Kidney (tissue), 14 donors: Measurements from ENCODE around the gene ACSBG1. TPM values are rescaled to one million over a fixed set of nuclear protein-coding genes. Genes with fewer than 3 reads are reported as not detected.

Experiments used
- DNase-seq, 5 donors: peaks; one replicate each; pipeline ENCODE4 v3.0.0-alpha.2; 2013 to 2020
- FAIRE-seq: peaks from 2 replicates; lab custom pipeline; 2012; peaks lifted over from hg19 to GRCh38; lab: Jason Lieb, UNC
- H3K27ac ChIP-seq, 2 donors: one replicate each; pipeline ENCODE4 v1.7.0; 2013; ENCODE audit warnings: low read depth in 2 of 2, low read length in 2 of 2, inconsistent platforms in 1 of 2
- H3K27me3 ChIP-seq: one replicate; pipeline ENCODE4 v1.7.1; 2013; ENCODE audit warnings: low read length, inconsistent platforms; ENCODE audit not compliant: control insufficient read depth, insufficient read depth
- H3K36me3 ChIP-seq, 3 donors: one replicate each; pipeline versions ENCODE4 v1.7.0 to v1.7.1; 2013; ENCODE audit warnings: low read length in 3 of 3, control low read depth in 1 of 3, inconsistent platforms in 1 of 3; ENCODE audit not compliant: insufficient read depth in 3 of 3, control insufficient read depth in 2 of 3
- H3K4me1 ChIP-seq, 3 donors: one replicate each; pipeline versions ENCODE4 v1.7.0 to v1.7.1; 2013; ENCODE audit warnings: low read length in 3 of 3, inconsistent platforms in 1 of 3, low read depth in 1 of 3; ENCODE audit not compliant: control insufficient read depth in 2 of 3, insufficient read depth in 2 of 3
- H3K4me3 ChIP-seq, 3 donors: one replicate each; pipeline versions ENCODE4 v1.7.0 to v1.8.1; 2013; ENCODE audit warnings: low read length in 3 of 3, control low read depth in 1 of 3, inconsistent platforms in 1 of 3
- H3K9ac ChIP-seq, 3 donors: one replicate each; pipeline versions ENCODE4 v1.7.0 to v1.7.1; 2013; ENCODE audit warnings: low read length in 3 of 3, control low read depth in 1 of 3, inconsistent platforms in 1 of 3
- H3K9me3 ChIP-seq, 3 donors: one replicate each; pipeline versions ENCODE4 v1.7.0 to v1.7.1; 2013; ENCODE audit warnings: low read length in 3 of 3, control low read depth in 1 of 3, inconsistent platforms in 1 of 3; ENCODE audit not compliant: control insufficient read depth in 2 of 3, insufficient read depth in 1 of 3
- intact Hi-C: fragments of 100-400 bp; cut with DNase I; formaldehyde crosslinking; loops from one replicate; pipeline ENCODE4 v1.11.1; 2022
- polyA plus RNA-seq: library from polyadenylated mRNA; stranded (reverse); fragments of 350-450 nt; fragmentation: Illumina TruSeq; extraction: RNeasy Lipid Tissue Mini Kit (QIAGEN cat#74804); gene quantifications from one replicate; pipeline ENCODE4 v1.2.3, GENCODE V29; 2014; ENCODE audit warnings: low read depth, low replicate concordance; ENCODE audit not compliant: insufficient read depth
- total RNA-seq: library from RNA; stranded (reverse); fragmentation: NEBNext Ultra II Directional; extraction: Animal tissue kit (Norgen Biotek cat#: 25700); gene quantifications from one replicate; pipeline ENCODE4 v1.2.1, GENCODE V29; 2021
- TF ChIP-seq, protein P1 (sequence below): IDR thresholded peaks from 3 replicates; pipeline ENCODE4 v1.5.1; 2012; ENCODE audit warnings: mild to moderate bottlenecking, moderate library complexity, borderline replicate concordance; ENCODE audit not compliant: insufficient read depth; ENCODE audit errors: extremely low read depth
- donor health status: control.
- donor health status: control.
- donor health status: control.
- donor health status: control.
- donor health status: control.
- donor health status: DM: yes; HTN: yes; CAD: no.
- donor health status: Normal renal cell carcinoma (clear cell type).

The ACSBG1 gene
- total and polyA plus RNA-seq, 2 donors from 2014 or later, result 0.13 to 0.86 TPM

DNA sequence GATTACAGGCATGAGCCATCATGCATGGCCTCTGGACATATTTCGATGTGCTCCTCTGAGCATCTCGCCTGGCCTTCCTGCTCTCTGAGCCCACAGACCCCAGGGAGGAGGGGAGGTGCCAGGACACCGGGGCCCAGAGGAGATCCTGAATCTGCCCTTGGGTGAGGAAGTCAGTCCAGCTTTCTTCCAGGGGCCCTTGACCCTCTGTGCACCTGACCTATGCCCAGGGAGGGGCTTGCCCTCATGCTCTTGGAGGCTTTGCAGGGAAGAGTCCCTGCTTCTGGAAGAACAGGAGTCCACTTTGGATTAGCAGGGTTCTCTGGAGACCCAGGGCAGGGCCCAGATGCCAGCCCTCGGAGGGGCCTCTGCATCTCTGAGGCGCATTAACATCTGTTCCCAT, 1.4 kb downstream of the ACSBG1 start:
- H3K9me3 ChIP-seq, result no peaks in the 10 kb centered on the region
- TF ChIP-seq, protein P1, sequence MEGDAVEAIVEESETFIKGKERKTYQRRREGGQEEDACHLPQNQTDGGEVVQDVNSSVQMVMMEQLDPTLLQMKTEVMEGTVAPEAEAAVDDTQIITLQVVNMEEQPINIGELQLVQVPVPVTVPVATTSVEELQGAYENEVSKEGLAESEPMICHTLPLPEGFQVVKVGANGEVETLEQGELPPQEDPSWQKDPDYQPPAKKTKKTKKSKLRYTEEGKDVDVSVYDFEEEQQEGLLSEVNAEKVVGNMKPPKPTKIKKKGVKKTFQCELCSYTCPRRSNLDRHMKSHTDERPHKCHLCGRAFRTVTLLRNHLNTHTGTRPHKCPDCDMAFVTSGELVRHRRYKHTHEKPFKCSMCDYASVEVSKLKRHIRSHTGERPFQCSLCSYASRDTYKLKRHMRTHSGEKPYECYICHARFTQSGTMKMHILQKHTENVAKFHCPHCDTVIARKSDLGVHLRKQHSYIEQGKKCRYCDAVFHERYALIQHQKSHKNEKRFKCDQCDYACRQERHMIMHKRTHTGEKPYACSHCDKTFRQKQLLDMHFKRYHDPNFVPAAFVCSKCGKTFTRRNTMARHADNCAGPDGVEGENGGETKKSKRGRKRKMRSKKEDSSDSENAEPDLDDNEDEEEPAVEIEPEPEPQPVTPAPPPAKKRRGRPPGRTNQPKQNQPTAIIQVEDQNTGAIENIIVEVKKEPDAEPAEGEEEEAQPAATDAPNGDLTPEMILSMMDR, result no peak
- DNase-seq (no peak), FAIRE-seq (no peak)
- intact Hi-C loops, result loop anchor here (10.0 kb wide), 1 partner anchor 108 kb away; no protein-coding TSS in a partner anchor
- H3K27me3 ChIP-seq, result no peaks in the 10 kb centered on the region
- no peaks in the 10 kb centered on the region for H3K4me1 ChIP-seq
- no peak overlapping the region for H3K4me3 ChIP-seq
- H3K9ac ChIP-seq, result no peak overlapping the region
- no peaks in the 10 kb centered on the region for H3K36me3 ChIP-seq
- no peak overlapping the region for H3K27ac ChIP-seq

DNA sequence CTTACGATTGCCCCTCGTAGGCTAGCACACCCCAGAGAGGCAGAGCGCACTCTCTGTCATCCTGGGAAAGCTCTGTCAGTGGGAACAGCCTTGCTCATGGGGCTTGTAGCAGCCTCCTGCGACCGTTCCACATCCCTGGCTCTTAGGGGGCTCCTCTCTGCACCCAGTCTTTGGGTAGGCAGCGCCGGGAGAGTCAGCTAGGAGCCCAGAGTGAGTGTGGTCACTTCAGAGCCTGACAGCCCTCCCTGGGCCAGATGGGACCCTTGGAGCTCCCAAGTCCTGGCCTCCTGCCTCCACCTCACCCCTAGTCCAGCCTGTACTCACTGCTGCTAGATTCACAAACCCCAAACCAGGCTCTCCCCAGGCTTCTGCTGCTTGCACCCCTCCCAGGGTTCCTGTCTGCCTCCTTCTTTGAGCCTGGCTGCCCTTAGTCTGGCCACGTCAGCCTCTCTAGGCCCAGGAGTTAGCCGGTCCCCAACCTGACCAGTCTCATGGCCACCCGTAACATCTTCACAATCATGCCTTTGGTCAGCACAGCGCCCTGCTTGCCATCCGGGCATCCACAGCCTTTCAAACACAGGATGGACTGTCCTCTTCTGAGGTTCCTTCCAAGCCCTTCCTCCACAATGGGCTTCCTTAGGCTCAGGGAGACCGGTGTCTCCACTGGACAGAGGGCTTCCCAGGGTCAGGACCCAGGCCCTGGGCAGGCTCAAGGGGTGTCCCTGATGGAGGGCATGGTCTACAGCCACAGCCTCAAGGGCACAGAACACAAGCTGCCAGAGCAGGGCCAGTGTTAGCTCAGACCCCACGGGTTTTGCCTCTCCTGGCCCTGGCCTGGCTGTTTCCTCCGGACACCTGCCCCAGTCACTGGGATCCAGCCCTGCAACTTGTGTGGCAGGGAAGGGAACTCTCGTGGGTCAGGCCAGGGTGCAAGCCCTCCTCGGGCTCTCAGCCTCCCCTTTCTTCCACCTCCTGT, 4.6 kb downstream of the ACSBG1 start:
- Histone ChIP-seq H3K4me3 (no peak overlapping the region), H3K9me3 (no peaks in the 10 kb centered on the region), H3K4me1 (no peaks in the 10 kb centered on the region), H3K9ac (no peak overlapping the region), H3K36me3 (no peaks in the 10 kb centered on the region), H3K27ac (no peak overlapping the region), H3K27me3 (no peaks in the 10 kb centered on the region)
- TF ChIP-seq, protein P1, result no peak
- DNase-seq, result no peak
- intact Hi-C loops, result loop anchor here (10.0 kb wide), 1 partner anchor 105 kb away; no protein-coding TSS in a partner anchor
- no peak for FAIRE-seq

DNA sequence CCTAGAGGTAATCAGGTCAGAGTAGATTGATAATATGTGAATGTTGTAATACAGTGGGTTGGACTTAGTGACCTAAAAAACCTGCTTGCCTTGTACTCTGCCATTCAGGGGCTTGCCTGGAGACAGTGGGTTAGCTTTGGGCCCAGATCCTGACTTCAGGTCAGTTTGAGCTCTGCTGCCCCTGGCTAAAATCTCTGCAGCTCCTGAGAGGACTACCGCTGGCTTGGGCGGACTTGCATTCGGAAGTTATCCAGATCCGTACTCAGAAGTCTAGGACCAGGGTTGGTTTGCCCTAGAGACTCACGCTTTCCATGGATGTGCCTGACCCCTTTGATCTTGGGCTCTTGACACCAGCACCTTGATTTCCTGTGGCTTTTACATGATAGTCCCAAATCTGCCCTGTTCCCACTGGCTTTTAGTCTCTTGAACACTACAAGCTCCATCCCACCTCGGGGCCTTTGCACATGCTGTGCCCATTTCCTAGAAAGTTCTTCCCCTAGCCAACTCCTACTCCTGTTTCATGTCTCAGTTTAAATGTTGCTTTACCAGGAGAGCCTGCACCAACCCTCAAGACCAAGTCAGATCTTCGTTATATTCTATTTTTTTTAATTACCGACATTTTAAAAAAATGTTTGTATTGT, 5.9 kb downstream of the ACSBG1 start:
- FAIRE-seq (no peak), DNase-seq (no peak)
- Histone ChIP-seq H3K9ac (no peak overlapping the region), H3K27me3 (no peaks in the 10 kb centered on the region), H3K27ac (no peak overlapping the region), H3K4me3 (no peak overlapping the region), H3K9me3 (no peaks in the 10 kb centered on the region), H3K36me3 (no peaks in the 10 kb centered on the region), H3K4me1 (no peaks in the 10 kb centered on the region)
- TF ChIP-seq, protein P1, result no peak
- intact Hi-C loops, result no loop called here
